HL-60 (cell line): Measurements from ENCODE around the gene FNBP1L.
A peak's percentile ranks its signal among the peaks of the same experiment; 100 is the strongest.

Experiments
- DNase-seq, 2 experiments: peaks; one replicate each; pipeline ENCODE4 v3.0.0-alpha.2; 2010 to 2020; ENCODE audit warnings: low read depth in 1 of 2, low spot score in 1 of 2
- H3K27ac ChIP-seq: fragments of 250-450 bp; sonication (Bioruptor Pico); replicated peaks from 2 replicates; pipeline ENCODE4 v1.5.1; 2020; ENCODE audit warnings: mild to moderate bottlenecking, moderate library complexity
- H3K27me3 ChIP-seq: fragments of 250-450 bp; sonication (Bioruptor Pico); 2 replicates; pipeline ENCODE4 v1.5.1; 2021; ENCODE audit warnings: mild to moderate bottlenecking, moderate library complexity; ENCODE audit not compliant: insufficient read depth, poor library complexity, severe bottlenecking
- H3K4me3 ChIP-seq: replicated peaks from 2 replicates; pipeline ENCODE4 v1.5.1; 2011; ENCODE audit warnings: mild to moderate bottlenecking, control low read depth, low read length; ENCODE audit not compliant: insufficient read depth
- GABPA ChIP-seq: IDR thresholded peaks from 2 replicates; pipeline ENCODE4 v1.6.1; 2012; ENCODE audit warnings: low read depth
- POLR2AphosphoS5 ChIP-seq: IDR thresholded peaks from 2 replicates; pipeline ENCODE4 v1.6.1; 2012; ENCODE audit warnings: low read depth
- REST ChIP-seq: IDR thresholded peaks from 2 replicates; pipeline ENCODE4 v1.6.1; 2012; ENCODE audit warnings: low read depth; ENCODE audit not compliant: insufficient replicate concordance
- SPI1 ChIP-seq: IDR thresholded peaks from 2 replicates; pipeline ENCODE4 v1.6.1; 2012; ENCODE audit warnings: low read depth, mild to moderate bottlenecking, borderline replicate concordance
- TF ChIP-seq, protein P1 (sequence below): IDR thresholded peaks from one replicate; pipeline ENCODE4 v1.5.1; 2011; ENCODE audit warnings: low read length, control low read depth, inconsistent platforms; ENCODE audit not compliant: insufficient read depth

Gene FNBP1L

GRCh38 chr1:93443454-93443853 lies 4.5 kb upstream of the FNBP1L start:
- Histone ChIP-seq H3K27me3 (peaks cover 16% of the 10 kb centered on the region), H3K27ac (no peak overlapping the region), H3K4me3 (no peak overlapping the region)
- TF ChIP-seq POLR2AphosphoS5 (no peak), REST (no peak), SPI1 (no peak), GABPA (no peak)
- TF ChIP-seq, protein P1, sequence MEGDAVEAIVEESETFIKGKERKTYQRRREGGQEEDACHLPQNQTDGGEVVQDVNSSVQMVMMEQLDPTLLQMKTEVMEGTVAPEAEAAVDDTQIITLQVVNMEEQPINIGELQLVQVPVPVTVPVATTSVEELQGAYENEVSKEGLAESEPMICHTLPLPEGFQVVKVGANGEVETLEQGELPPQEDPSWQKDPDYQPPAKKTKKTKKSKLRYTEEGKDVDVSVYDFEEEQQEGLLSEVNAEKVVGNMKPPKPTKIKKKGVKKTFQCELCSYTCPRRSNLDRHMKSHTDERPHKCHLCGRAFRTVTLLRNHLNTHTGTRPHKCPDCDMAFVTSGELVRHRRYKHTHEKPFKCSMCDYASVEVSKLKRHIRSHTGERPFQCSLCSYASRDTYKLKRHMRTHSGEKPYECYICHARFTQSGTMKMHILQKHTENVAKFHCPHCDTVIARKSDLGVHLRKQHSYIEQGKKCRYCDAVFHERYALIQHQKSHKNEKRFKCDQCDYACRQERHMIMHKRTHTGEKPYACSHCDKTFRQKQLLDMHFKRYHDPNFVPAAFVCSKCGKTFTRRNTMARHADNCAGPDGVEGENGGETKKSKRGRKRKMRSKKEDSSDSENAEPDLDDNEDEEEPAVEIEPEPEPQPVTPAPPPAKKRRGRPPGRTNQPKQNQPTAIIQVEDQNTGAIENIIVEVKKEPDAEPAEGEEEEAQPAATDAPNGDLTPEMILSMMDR: no peak
- DNase-seq: no peak

GRCh38 chr1:93446837-93447451 lies 974 bp upstream of the FNBP1L start:
- TF ChIP-seq, protein P1: no peak
- TF ChIP-seq SPI1 (no peak), POLR2AphosphoS5 (no peak)
- peak in 1 of 2 experiments; percentile 5 for DNase-seq
- peaks cover 31% of the 10 kb centered on the region for H3K27me3 ChIP-seq
- H3K27ac ChIP-seq: no peak overlapping the region
- no peak overlapping the region for H3K4me3 ChIP-seq

DNA sequence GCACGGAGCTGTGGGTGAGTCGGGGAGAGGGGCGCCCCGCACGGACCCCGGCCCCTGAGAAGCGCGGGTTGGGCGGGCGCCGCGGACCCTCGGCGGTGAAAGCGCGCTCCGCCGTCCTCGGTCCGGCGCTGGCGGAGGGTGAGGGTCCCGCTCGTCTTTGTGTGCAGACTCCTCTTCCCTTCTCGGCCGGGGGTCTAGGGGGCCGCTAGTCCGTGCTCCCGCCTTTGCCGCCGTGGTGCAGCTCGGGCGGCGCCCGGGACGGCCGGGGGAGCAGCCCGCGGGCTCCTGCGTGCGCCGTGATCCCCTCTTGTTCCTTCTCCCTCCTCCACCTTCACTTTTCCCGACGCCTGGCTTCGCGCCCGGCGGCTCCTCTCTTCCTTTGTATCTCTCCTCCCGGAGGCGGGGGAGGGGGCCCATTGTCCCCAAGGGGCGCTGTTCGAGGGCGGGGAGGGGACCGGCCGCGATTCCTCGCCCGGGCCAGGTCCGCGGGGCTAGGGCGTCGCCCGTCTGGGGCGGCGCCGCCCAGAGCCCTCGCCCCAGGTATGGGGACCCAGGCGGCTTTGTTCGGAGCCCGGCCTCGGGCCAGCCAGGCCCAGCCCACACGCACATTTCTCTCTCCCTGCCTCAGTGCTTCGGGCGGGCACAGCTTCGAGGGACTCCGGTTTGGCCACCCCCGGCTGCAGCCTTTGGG lies 519 bp downstream of the FNBP1L start:
- peak overlapping the region; percentile 57 for H3K4me3 ChIP-seq
- TF ChIP-seq REST (no peak), POLR2AphosphoS5 (no peak), GABPA (no peak), SPI1 (no peak)
- TF ChIP-seq, protein P1: no peak
- no peak overlapping the region for H3K27ac ChIP-seq
- DNase-seq: no peak
- peaks cover 34% of the 10 kb centered on the region for H3K27me3 ChIP-seq
